GM12892 (cell line): ENCODE measurements around the gene CLMN.
A peak's percentile ranks its signal among the peaks of the same experiment; 100 is the strongest.

Source experiments
- DNase-seq: peaks from one replicate; pipeline ENCODE4 v3.0.0; 2011; ENCODE audit not compliant: insufficient read length
- FAIRE-seq: peaks from 2 replicates; lab custom pipeline; 2011; peaks lifted over from hg19 to GRCh38; lab: Jason Lieb, UNC
- POLR2A ChIP-seq: IDR thresholded peaks from 2 replicates; pipeline ENCODE4 v1.6.1; 2011; ENCODE audit warnings: low read depth, low read length, control low read depth
- POLR2AphosphoS5 ChIP-seq: IDR thresholded peaks from 2 replicates; pipeline ENCODE4 v1.6.1; 2011; ENCODE audit warnings: low read depth, low read length, control low read depth
- TAF1 ChIP-seq: IDR thresholded peaks from 2 replicates; pipeline ENCODE4 v1.6.1; 2011; ENCODE audit warnings: low read depth, mild to moderate bottlenecking, control low read depth, low read length, borderline replicate concordance

Gene CLMN

DNA sequence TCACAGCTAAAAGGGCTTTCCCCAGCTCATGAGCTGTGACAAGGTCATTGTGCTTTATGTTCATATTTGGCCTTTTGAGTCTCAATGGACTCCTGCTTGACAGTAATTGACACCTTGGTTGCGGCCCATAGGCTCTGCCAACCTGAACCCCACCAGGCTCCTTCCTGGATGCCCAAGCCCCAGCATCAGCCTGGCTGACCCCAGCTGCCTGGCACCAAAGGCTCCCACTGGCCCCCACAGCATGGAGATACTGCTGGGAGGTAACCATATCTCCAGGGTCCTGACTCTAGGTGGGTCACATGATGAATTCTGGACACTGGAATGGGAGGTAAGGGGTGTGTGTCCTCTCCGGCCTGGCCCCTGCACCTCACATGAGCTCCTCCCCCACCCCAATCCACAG is 50.2 kb downstream of the CLMN start:
- DNase-seq (no peak), FAIRE-seq (no peak)
- no peak for TF ChIP-seq POLR2AphosphoS5
- no peak for TF ChIP-seq TAF1
- no peak for TF ChIP-seq POLR2A

DNA sequence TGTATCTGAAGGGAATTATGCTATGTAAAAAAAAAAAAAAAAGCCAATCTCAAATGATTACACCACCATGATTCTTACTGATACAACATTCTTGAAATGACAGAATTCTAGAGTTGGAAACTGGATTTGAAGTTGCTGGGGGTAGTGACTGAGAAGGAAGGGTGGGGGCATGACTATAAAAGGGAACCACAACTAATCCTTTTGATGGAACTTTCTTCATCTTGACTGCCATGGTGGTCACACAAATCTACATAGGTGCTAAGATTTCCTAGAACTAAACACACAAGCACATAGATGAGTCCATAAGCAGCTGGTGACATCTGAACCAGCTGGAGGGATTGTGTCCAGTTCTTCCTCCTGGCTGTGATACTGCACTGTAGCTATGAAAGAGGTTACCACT is 51.4 kb downstream of the CLMN start:
- DNase-seq (no peak), FAIRE-seq (peak; percentile 78)
- TF ChIP-seq TAF1 (no peak), POLR2AphosphoS5 (no peak), POLR2A (no peak)

DNA sequence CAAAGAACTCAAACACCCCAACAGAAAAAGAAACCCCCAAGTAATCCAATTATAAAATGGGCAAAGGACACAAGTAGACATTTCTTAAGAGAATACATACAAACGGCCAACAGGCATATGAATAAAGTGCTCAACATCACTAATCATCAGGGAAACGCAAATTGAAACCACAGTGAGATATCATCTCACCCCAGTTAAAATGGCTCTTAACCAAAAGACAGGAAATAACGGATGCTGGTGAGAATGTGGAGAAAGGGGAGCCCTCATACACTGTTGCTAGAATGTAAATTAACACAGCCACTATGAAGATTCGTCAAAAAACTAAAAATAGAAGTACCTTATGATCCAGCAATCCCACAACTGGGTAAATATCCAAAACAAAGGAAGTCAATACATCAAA is 52.4 kb downstream of the CLMN start:
- FAIRE-seq (no peak), DNase-seq (no peak)
- TF ChIP-seq POLR2A (no peak), POLR2AphosphoS5 (no peak), TAF1 (no peak)

GRCh38 chr14:95265106-95266094 is 54.3 kb downstream of the CLMN start:
- TF ChIP-seq POLR2AphosphoS5 (peak; percentile 75; the same call in 1 of the 2 replicates), POLR2A (0 out of 2 replicates have a peak, but pooled peaks have one; percentile 12), TAF1 (no peak)
- peak; percentile 33 for DNase-seq
- FAIRE-seq = peak; percentile 92

DNA sequence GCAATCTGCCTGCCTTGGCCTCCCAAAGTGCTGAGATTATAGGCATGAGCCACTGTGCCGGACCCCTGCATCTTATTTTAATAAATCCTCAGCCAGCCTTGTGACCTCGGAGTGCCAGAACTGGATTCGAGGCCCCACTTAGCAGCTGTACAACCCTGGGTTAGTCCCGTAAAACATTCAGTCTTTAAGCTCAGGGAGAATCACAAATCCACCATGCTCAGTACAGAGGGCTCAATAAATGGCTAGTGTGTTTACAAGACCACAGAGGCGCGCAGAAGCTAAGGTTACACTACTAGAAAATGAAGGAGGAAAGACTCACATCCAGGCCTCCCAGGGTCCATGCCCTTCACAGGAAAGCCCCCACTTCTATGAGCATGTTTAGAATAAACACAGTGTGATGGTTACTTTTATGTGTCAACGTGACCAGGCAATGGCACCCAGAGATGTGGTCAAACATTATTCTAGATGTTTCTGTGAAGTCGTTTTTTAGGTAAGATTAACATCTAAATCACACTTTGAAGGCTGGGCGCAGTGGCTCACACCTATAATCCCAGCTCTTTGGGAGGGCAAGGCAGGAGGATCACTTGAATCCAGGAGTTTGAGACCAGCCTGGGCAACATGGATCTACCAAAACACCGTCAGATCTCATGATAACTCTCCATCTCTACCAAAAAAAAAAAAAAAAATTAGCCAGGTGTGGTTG is 55.3 kb downstream of the CLMN start:
- FAIRE-seq (no peak), DNase-seq (no peak)
- TF ChIP-seq POLR2AphosphoS5 (no peak), TAF1 (no peak), POLR2A (no peak)

GRCh38 chr14:95263527-95264231 is 56.0 kb downstream of the CLMN start:
- FAIRE-seq = no peak
- no peak for DNase-seq
- TF ChIP-seq POLR2AphosphoS5 = no peak
- TF ChIP-seq POLR2A = no peak
- TF ChIP-seq TAF1 = no peak

DNA sequence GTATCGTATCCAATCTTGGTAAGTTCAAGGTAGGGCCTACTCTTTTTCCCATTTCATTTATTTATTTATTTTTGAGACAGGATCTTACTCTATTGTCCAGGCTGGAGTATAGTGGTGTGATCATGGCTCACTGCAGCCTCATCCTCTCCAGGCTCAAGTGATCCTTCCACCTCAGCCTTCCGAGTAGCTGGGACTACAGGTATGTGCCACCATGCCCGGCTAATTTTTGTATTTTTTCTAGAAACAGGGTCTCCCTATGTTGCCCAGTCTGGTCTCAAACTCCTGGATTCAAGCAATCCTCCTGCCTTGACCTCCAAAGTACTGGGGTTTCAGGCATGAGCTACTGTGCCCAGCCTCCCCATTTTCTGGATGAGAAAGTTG is 57.2 kb downstream of the CLMN start:
- TF ChIP-seq TAF1 (no peak), POLR2A (no peak), POLR2AphosphoS5 (no peak)
- FAIRE-seq = no peak
- DNase-seq = no peak

- DNase-seq (no peak), FAIRE-seq (no peak)
- TF ChIP-seq TAF1 (no peak), POLR2A (no peak), POLR2AphosphoS5 (no peak)
Observed at GRCh38 chr14:95261616-95262510, 57.8 kb downstream of the CLMN start.

DNA sequence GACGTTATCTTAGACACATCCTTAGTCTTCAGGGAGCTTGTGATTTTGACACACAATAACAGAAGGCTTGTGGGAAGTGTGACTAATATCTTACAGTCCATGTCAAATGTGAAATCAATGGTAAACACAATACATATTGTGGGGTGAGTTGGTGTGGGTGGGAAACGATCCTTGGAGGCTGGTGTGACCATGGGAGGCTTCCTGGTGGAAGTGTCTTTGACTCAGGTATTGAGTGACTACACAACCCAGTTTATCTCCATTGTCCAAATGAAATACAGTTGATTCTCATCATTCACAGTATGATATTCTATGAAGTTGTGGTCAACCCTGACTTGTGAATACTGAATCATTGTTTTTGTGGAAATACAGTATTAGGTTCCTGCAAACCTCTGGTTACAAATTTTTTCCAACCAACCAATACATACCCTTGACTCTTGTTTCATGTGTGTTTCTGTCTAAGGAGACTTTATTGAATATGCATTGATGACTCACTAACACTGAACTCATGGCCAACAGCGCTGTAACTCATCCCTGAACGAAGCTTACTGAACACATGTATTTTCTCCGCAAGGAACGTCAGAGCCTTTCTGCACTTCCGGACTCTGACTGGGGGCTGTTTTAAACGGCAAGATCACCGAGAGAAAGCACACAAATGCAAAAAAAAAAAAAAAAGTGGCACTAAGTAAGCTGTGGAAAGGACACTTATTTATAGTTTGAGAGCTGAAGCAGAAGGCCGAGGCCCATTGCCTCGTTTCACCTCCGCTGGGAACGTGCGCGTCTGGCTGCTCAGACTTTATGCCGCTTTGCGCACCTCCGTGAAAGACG is 59.0 kb downstream of the CLMN start:
- no peak for TF ChIP-seq POLR2A
- no peak for TF ChIP-seq TAF1
- TF ChIP-seq POLR2AphosphoS5 = no peak
- DNase-seq (no peak), FAIRE-seq (peak; percentile 42)
